Forelimb muscle (tissue), 1 donor: ENCODE results near the gene MLH3. TPM values are rescaled to one million over a fixed set of nuclear protein-coding genes. Genes with fewer than 3 reads are reported as not detected.
A peak's percentile ranks its signal among the peaks of the same experiment; 100 is the strongest.
"Not testable (repeated sequence)": the region's sequence is repeated elsewhere in the genome, so short reads cannot be mapped to it uniquely, and the experiment has no call there.

Experiments
- DNase-seq: peaks from one replicate; pipeline ENCODE4 v3.0.0-alpha.2; 2013; ENCODE audit warnings: low read depth
- polyA plus RNA-seq: library from polyadenylated mRNA; unstranded; fragments of 120-200 nt; gene quantifications from one replicate; pipeline ENCODE4 v1.2.1, GENCODE V29; 2013; ENCODE audit not compliant: insufficient read length

Gene MLH3
- 23.9 TPM for polyA plus RNA-seq

GRCh38 chr14:75050852-75051555 lies at the start of gene MLH3:
MLH3 (minus strand) TSS chr14:75051467; CDS start chr14:75049655, 1,812 bp downstream.
- DNase-seq: no peak

DNA sequence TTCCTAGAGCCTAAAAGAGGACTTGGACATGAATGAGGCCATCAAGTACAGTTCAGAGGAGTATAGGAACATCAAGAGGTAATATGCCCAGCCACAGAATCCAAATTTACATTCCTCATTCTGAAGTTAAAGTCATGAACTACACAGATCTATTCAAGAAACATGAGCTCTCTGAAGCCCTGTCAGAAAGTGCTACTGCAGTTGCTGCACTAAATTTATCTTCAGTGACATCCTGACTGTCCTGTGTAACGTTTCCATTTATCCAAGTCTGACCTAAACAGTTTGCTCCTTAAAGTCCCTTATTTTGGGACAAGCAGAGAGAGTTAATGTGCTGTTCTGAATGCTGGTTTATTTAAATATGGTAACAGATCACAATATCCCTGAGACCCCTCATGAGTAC lies 47.4 kb upstream of the MLH3 start:
- no peak for DNase-seq

DNA sequence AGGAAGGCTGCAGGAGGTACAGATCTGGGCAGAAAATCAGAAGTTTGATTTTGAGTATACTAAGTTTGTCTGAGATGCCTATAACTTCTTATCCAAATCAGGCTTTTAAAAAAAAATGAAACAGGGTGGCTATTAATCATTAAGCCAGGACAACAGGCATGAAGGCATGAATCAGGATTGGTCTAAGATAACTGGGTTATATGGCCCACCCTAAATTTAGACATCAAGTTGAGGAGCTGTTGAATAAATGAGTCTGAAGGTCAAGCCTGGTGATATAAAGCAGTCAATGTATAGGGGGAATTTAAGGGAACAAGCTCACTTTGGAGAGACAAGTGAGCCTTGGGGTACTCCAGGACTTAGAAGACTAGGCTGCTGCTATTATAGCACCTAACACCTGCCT lies 46.9 kb upstream of the MLH3 start:
- DNase-seq: no peak

DNA sequence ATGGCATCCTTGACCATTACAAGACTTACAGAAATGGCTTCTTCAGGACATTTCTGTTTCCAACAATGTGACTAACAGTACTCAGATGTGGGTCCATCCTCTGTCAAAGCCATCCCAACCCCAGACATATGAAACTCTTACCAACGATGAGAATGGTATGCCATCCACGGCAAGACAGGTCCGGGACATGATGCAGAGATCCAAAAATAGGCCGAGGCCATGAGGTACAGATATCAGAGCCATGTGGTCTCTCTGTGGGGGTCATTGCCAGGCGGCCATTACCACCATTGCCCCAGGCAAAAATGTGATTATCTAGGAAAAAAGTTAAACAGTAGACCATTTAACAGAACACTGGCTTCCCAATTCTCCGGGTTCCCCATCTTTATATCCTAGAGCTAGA lies 45.7 kb upstream of the MLH3 start:
- DNase-seq: no peak

DNA sequence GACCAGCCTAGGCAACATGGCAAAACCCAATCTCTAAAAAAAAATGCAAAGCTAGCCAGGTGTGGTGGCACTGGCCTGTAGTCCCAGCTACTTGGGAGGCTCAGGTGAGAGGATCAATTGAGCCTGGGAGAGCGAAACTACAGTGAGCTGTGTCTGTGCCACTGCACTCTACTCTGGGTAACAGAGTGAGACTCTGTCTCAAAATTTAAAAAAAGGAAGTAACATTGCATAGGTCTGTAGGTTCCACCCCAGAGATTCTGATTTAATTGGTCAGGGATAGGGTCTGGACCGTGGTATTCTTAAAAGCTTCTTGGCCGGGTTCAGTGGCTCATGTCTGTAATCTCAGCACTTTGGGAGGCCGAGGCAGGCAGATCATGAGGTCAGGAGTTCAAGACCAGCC lies 44.4 kb upstream of the MLH3 start:
- DNase-seq: no peak

- no peak for DNase-seq
Measured at GRCh38 chr14:75094896-75095295, 43.6 kb upstream of the MLH3 start.

GRCh38 chr14:75092698-75093097 lies 41.4 kb upstream of the MLH3 start:
- DNase-seq: no peak

- no peak for DNase-seq
Measured at GRCh38 chr14:75091251-75091650, 40.0 kb upstream of the MLH3 start.

GRCh38 chr14:75090353-75090752 lies 39.1 kb upstream of the MLH3 start:
- DNase-seq: no peak

DNA sequence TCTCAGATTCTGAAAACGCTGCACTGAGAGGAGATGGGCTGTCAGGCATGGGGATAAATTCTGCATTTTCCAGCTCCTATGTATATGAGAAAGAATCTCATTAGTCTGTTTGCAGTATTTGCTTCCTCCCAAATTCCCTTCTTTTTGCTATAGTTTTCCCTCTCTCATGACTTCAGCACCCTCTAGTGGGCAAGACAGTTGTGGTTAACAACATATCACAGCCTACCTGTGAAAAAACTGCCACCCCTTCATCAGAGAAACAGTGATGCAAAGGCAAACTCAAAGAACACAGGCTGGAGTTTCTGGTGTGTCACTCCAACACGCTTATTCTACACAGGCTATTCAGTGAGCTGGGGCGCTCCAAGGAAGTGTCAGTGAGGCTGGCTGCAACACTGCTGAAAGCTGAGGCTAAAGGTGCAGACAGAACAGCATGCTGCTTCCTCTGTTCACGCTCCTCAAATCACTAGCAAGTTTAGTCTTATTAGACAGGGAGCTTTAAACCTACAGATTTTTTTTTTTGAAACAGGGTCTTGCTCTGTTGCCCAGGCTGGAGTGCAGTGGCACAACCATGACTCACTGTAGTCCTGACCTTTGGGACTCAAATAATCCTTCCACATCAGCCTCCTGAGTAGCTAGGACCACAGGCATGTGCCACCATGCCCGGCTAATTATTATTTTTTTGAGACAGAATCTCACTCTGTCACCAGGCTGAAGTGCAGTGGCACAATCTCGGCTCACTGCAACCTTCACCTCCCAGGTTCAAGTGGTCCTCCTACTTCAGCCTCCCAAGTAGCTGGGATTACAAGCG lies 37.5 kb upstream of the MLH3 start:
- no peak for DNase-seq

DNA sequence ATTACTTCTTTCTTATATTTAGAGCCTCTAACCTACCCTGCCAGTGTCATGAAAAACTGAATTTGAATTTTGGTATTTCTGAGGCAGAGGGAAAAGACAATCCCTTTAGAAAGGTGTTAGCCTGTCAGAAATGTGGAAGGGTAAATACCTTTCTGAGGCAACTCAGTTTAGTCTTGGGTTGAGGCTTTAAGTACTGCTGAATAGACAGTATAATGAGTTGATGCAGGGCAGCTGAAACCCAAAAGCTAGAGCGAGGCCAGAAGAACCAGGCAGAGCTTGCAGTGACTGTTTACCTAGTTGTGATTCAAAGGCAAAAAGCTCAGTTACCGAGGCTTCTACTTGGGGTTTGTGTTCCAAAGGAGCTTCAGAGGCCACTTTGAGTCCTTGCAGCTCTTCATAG lies 36.9 kb upstream of the MLH3 start:
- DNase-seq: no peak

DNA sequence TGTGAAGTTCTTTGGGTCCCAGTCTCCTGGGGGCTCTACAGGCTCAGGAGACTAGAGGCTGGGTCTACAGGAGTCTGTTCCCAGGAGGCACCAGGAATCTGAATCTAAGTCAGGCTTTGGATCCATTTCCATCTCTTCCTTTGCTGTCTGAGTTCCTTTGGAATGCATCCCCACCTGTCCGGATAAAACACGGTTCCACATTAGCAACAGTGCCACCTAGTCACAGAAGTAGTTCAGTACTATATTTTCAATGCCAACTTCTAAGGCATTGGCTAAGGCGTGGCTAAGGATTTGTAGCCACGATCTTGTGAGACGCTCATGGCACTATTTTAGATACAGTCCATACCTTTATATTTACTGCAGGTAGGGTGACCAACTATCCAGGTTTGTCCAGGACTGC lies 33.2 kb upstream of the MLH3 start:
- no peak for DNase-seq

DNA sequence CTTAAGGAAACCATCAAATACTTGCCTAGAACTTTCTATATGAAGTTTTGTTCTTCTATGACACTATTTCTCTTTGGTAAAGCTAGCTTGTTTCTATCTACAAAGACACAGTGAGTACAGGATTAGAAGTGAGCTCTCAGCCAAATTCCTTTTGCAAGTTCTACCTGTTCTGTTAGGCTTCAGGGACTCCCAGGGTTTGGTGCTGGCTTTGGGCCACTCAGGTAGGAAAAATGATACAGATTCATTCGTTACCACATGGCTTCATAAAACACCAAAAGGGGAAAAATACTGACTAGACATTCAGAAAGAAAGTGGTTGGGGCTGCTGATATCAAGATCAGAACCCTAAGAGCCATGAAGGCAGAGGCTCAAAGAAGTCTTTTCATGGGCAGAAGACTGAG lies 32.0 kb upstream of the MLH3 start:
- no peak for DNase-seq

DNA sequence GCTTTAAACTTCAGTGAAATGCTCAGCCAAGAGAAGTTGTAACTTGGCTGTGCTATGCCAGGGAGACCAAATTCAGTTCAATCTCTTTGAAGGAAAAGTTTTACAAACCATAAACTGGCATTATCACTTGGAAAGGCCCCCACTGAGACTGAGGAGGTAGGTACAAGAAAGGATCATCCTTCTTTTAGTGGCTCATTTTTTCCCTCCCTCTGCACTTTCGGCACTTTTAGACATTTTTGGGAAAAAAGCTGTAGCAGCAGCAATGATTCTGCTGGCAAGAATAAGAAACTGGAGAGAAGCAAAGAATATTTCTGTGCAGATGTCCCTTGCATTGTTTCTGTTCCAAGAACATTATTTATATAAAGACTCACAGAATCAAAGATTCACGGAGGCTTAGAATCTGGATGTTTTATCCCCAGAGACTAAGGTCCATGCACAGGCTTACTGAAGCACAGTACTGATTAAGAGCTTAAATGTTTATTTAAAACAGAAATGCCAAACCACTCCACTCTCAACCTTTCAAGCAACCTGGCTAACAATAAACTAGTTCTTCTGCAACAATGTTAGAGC lies 30.5 kb upstream of the MLH3 start:
- no peak for DNase-seq

GRCh38 chr14:75079521-75079920 lies 28.3 kb upstream of the MLH3 start:
- DNase-seq: no peak

DNA sequence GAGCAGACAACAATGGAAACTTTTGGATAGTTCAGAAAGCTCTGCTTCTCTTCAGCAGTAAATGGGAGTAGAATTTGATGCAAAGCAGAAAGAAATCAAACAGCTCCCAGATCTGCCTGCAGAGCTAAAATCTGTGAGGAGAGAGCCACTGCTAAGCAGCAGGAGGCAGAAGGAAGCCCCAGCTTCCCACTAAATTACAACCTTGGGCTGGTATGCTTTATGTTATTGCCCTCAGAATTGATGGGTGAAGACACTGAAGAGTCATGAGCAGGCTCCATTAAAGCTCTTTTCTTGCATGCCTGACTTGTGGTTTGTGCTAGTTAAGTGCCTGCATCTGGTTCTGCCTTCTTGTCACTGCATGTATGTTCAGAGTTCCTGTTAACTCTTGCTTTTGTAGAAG lies 26.5 kb upstream of the MLH3 start:
- DNase-seq: no peak

- DNase-seq: no peak
Measured at GRCh38 chr14:75070383-75070782, 19.1 kb upstream of the MLH3 start.

- no peak for DNase-seq
Measured at GRCh38 chr14:75069811-75070145, 18.5 kb upstream of the MLH3 start.

DNA sequence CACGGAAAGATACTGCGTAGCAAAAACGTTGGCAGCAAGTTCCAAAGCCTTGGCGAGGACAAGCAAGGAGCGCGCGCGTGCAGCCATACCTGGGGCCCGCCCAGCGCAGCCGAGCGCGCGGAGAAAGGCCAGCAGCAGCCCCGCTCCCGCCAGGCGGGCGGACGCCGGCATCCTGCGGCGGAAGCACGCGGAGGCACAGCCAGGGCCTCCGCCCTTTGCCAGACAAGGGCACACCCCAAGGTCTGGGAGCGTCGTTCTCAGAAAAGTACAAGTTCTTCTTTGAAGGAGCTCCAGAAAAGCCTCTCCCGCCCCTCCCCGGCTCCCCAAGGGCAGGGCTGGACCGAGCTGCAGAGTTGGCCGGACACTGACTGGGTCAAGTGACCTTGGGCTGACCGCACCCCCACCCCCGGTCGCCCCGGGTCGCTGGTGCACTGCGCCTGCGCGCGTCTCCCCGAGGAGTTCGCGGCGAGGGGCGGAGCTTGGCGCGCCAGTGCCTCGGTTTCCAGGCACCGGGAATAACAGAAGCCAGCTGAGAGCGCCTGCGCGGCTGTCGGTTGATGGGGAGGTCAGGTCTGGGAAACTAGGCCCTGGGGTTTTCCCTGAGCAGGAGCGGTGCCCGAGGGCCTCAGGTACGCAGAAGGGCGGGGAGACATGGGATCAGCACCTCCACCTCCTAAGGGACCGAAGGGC lies 18.0 kb upstream of the MLH3 start, which contains the start of gene ZC2HC1C:
TSS of gene ZC2HC1C (plus strand) at position 521 of the 690 bp plus-strand sequence. CDS start 933 bp downstream, outside the sequence.
- peak; percentile 71 for DNase-seq

DNA sequence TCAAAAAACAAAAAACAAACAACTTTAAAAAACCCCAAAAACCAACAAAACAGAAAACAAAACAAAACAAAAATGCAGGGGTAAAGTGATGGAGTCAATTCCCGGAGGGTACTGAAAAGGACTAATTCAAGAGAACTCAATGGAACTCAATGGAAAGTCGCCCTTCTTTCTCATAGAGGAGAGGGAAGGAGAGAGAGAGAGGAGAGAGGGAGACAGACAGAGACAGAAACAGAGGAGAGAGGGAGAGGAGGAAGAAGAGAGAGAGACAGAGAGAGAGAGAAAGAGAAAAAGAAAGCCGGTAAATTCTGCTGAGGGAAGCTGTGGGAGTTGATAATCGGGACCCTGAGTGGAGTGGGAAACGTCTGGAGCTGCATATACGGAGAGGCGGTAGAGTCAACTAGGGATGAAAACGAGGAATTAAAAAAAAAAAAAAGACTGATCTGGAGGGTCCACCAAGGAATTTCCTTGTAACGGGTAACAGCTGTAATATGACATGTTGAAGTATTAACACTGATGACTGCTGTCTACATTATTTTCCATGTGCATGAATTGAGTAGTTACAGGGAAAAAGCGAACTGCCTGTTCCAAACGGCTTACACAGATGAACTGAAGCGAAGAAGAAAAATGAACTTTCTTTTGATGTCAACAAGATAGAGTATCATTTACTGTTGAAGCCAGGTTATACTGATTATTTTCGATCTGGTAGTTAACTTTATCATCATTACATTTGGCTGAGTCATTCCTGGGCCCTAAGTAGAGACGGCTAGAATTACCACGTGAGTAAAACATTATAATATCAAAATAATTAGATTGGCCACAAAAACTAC lies 17.2 kb upstream of the MLH3 start:
- peak; percentile 62 for DNase-seq

GRCh38 chr14:75067765-75068164 lies 16.5 kb upstream of the MLH3 start:
- not testable (repeated sequence) for DNase-seq
